NCI-H2196 (cell line): ENCODE results near the gene HIPK3.
"Not testable (repeated sequence)": the region's sequence is repeated elsewhere in the genome, so short reads cannot be mapped to it uniquely, and the experiment has no call there.

ENCODE experiments used
- DNase-seq: peaks from one replicate; lab custom pipeline; 2025; ENCODE audit not compliant: unreplicated experiment; lab: John Stamatoyannopoulos, UW

The HIPK3 gene

DNA sequence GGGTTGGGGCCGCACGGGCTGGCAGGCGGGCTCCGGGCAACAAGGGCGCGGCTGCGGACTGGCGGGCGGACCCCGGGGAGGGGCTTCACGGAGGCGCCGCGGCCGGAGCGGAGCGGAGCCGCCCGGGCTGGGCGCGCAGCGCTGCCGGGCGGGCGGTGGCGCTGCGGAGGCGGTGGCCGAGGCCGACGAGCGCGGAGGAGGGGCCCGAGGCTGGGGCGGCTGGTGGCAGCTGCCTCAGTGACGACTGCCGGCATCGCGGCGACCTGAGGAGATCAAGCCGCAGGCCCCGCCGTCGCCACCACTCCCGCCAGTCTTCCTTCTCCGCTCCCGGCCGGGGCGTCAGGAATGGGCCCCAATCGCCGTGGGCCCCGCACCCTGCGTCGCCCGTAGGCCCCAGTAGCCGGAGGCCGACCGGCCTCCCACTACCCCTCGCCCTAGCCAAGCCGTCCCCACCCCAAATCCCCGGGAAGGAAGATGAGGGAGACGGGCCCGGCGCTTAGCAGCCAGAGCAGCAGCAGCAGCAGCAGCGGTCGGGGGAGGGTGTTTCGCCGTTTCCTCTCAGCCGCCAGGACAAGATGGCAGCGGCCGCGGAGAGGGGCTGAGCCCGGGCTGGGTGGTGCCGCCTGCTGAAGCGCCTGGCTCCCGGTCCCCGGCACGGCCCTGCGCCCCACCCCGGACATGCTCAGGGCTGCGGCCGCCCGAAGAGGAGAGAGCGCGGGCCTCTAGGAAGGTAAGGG is at the start of gene HIPK3:
Gene HIPK3 (plus strand): TSS at position 222 of the 737 bp plus-strand sequence.
- DNase-seq: peak; percentile 81

DNA sequence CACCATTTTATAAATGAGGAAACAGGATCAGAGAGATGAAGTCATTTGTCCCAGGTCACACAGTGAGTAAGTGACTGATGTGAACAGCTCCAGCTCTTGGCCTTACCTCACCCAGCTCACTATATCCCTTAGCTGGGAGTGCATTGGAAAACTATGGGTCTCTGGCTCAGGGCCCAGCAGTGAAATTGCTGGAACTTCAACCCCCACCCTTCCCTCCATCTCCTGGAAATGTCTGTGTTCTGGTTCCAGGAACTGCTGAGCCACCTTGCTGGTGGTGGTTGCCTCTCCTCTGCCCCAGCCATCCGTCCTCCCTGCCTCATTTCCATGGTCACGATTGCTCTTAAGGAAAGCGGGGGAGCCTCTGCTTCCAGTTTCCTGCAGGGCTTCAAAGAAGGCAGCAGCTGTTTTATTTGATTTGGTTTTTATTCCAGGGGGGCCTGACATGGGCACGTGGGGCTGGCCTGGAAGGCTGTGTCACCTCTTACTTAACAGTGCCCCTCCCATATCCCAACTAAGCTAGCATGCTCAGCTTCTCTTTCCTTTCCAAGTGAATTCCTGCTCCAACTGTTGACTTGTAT is 49.7 kb upstream of the HIPK3 start:
- DNase-seq: no peak

- DNase-seq: no peak
Observed at GRCh38 chr11:33208150-33208549, 49.0 kb upstream of the HIPK3 start.

DNA sequence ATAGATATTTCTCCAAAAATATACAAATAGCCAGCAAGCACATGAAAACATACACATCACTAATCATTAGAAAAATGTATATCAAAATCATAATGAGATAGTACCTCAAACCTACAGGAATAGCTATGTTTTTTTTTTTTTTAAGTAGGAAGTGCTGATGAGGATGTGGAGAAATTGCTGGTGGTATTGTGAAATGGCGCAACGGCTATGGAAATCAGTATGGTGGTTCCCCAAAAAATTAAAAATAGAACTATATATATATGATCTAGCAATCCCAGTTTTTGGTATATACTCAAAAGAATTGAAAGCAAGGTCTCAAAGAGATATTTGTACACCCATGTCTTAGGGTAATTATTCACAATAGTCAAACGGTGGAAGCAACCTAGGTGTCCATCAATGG is 46.0 kb upstream of the HIPK3 start:
- no peak for DNase-seq

GRCh38 chr11:33211580-33211979 is 45.6 kb upstream of the HIPK3 start:
- DNase-seq: peak; percentile 19

- no peak for DNase-seq
Observed at GRCh38 chr11:33214187-33214586, 43.0 kb upstream of the HIPK3 start.

DNA sequence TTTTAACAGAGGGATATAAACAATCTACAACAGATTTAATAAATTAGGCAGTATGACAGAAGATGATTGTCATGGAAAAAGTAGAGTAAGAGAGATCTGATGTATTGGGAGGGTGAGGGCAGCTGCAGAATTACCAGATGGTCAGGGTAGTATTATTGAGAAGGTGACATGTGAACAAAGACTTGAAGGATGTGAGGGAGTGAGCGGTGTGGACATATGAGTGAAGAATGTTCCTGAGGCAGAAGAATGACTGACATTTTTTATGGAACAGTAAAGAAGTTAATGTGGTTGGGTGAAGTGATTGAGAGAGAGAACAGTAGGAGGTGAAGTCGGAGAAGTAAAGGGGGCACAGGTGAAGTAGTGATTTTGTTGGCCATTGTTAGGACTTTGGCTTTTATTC is 42.4 kb upstream of the HIPK3 start:
- no peak for DNase-seq

- DNase-seq: not testable (repeated sequence)
Observed at GRCh38 chr11:33216676-33217075, 40.5 kb upstream of the HIPK3 start.

DNA sequence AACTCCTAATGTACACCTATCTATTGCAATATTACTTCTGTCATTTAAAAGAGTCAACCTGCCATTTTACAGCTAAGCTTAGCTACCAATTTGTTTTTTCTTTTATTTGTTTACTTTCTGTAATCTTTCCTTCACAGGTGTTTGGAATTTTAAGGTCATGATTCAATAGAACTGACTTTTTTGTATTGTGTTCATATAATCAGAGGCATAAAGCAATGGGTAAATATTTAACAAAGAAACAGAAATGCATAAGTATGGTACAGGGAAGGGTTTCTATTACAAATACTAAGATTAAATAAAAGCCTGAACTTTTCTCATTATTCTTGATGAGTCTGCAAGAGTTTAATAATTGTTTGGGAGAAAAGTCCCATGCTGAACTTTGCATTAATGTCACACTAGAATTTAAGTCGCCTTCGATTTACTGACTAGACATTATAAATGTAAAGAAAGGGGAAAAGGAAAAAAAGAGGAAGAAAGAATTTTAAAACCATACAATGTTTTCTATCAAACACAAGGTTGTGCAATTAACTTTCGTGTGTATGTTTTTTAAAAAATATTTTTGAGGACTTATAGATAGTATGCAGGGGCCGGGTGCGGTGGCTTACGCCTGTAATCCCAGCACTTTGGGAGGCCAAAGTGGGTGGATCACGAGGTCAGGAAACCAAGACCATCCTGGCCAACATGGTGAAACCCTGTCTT is 35.0 kb upstream of the HIPK3 start:
- no peak for DNase-seq

DNA sequence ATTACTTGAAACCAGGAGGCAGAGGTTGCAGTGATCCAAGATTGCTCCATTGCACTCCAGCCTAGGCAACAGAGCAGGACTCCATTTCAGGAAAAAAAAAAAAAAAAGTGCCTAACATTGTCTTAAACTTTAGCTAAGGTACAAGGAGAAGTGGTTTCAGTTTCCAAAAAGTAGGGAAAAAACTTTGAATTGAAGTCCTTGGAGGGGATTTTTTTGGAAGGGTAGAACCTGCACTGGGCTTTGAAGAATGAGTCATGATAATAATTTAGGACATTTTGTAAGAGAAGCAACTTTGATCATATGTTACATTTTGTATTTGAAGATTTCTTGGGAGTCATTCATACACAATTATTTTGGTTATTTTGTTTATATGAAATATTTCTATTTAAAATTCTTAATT is 31.8 kb upstream of the HIPK3 start:
- DNase-seq: no peak

GRCh38 chr11:33227578-33228261 is 29.5 kb upstream of the HIPK3 start:
- no peak for DNase-seq

GRCh38 chr11:33234397-33235190 is 22.6 kb upstream of the HIPK3 start:
- no peak for DNase-seq

GRCh38 chr11:33237039-33237597 is 20.1 kb upstream of the HIPK3 start:
- no peak for DNase-seq

GRCh38 chr11:33242575-33242974 is 14.6 kb upstream of the HIPK3 start:
- DNase-seq: no peak

DNA sequence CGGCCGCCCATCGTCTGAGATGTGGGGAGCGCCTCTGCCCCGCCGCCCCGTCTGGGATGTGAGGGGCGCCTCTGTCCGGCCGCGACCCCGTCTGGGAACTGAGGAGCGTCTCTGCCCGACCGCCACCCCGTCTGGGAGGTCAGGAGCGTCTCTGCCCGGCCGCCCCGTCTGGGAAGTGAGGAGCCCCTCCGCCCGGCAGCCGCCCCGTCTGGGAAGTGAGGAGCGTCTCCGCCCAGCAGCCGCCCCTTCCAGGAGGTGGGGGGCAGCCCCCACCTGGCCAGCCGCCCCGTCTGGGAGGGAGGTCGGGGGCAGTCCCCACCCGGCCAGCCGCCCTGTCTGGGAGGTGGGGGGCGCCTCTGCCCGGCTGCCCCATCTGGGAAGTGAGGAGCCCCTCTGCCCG is 13.5 kb upstream of the HIPK3 start:
- DNase-seq: not testable (repeated sequence)

DNA sequence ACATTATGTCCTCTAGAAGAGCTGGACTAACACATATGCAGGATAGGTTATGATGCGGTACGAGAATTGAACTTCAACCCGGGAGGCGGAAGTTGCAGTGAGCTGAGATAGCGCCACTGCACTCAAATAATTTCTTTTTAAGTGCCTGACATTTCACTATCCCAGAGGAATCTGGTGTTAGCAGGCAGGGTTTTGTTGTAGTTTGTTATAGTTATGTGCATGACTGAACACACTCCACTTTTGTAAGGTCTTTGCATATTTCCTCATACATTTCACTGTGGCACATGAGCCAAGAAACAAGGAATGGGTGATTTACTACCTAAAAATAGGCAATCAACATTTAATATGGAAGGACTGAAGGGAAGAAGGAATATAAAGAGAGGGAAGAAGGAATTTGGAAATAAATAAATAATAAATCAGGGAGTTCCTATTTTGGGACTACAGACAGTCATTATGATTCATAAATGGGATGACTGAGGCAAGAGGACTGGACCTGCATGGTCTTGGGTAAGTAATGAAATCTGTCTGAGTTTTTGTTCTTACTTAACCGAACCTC is 8.7 kb upstream of the HIPK3 start:
- no peak for DNase-seq

DNA sequence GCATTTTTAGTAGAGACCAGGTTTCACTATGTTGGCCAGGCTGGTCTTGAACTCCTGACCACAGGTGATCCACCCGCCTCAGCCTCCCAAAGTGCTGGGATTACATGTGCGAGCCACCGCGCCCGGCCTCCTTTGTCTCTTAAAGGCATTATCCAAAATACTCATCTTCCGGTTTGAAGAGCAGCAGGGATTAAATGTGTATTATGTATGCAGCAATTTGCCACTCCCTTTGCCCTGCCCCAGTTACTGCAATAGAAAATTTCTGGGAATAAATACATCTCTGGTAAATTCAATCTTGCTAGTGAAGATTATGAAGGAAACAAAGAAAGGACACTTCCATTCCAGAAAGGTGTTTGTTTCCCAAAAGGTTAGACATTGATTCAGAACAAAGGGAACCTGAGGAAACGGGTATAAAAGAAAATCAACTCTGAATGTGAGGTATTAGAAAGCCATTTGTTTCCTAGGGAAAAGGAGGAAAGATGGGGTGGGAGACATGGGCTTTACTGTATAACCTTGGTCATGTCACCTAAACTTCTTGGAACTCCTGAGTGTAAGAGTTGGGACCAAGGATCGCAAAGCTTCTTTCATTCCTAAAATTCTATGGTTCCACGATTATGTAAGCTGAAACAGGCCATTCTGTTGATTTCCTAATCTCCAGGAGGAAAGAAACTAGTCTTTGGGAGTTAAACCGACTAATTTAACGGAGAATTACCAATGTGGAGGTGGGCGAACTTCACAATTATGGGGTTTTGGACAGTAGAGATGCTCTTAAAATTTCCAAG is 959 bp upstream of the HIPK3 start:
- no peak for DNase-seq

GRCh38 chr11:33256813-33257159 is 395 bp upstream of the HIPK3 start:
- no peak for DNase-seq

- DNase-seq: peak; percentile 78
Observed at GRCh38 chr11:33257897-33258630, 883 bp downstream of the HIPK3 start.
